Body of pancreas (tissue), 4 donors: ENCODE data around the gene RIMBP2.

Experiments
- POLR2A ChIP-seq, 3 donors: fragments of 450-650 bp; IDR thresholded peaks; one replicate each; pipeline ENCODE4 v1.6.1; 2016; ENCODE audit warnings: antibody characterized with exemption in 3 of 3, mild to moderate bottlenecking in 2 of 3
- TF ChIP-seq, protein P1 (sequence below), 7 experiments: fragments of 450-650 bp in 4 of 7; fragments of 200-600 bp in 3 of 7; sonication (generic) in 3 of 7; IDR thresholded peaks; one replicate each; pipeline ENCODE4 v1.5.1; 2016 to 2019; ENCODE audit warnings: antibody characterized with exemption in 7 of 7

DNA sequence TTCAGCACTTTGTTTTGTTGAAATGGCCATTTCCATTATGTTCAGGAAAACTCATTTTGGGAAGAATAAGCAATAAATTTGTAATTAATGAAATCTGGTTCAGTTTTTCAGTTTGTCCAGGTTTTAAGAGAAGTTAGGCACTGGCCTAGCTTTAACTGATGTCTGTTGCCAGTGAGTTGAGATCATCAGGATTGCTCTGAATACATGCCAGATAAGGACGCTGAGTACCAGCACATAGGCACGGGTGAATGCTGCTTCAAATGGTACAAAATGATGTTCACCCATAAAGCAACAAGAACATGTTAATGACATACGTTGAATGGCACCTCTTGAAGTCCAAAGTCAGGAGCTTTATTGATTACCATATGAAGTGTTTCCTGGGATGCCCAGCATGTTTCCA is 331.9 kb downstream of the RIMBP2 start:
- TF ChIP-seq, protein P1, sequence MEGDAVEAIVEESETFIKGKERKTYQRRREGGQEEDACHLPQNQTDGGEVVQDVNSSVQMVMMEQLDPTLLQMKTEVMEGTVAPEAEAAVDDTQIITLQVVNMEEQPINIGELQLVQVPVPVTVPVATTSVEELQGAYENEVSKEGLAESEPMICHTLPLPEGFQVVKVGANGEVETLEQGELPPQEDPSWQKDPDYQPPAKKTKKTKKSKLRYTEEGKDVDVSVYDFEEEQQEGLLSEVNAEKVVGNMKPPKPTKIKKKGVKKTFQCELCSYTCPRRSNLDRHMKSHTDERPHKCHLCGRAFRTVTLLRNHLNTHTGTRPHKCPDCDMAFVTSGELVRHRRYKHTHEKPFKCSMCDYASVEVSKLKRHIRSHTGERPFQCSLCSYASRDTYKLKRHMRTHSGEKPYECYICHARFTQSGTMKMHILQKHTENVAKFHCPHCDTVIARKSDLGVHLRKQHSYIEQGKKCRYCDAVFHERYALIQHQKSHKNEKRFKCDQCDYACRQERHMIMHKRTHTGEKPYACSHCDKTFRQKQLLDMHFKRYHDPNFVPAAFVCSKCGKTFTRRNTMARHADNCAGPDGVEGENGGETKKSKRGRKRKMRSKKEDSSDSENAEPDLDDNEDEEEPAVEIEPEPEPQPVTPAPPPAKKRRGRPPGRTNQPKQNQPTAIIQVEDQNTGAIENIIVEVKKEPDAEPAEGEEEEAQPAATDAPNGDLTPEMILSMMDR (IDR thresholded peaks at IDR 0.05), result no peak
- no peak for TF ChIP-seq POLR2A (IDR thresholded peaks at IDR 0.05)
